Measurements from ENCODE around the gene CPEB4.

CPEB4 gene

GRCh38 chr5:173887610-173888472, at the start of gene CPEB4:
CPEB4 (plus strand) TSS chr5:173888349; CDS start chr5:173889734, 1,385 bp downstream.
- DNase-seq (ENCODE audit: low read depth in 3 of 3): peak; percentile 85 to 96 (median 94)

GRCh38 chr5:173839117-173839713, 48.9 kb upstream of the CPEB4 start:
- DNase-seq (ENCODE audit: low read depth in 3 of 3): no peak

- DNase-seq (ENCODE audit: low read depth in 3 of 3): no peak
These were observed 47.8 kb upstream of the CPEB4 start for GRCh38 chr5:173840111-173840983.

DNA sequence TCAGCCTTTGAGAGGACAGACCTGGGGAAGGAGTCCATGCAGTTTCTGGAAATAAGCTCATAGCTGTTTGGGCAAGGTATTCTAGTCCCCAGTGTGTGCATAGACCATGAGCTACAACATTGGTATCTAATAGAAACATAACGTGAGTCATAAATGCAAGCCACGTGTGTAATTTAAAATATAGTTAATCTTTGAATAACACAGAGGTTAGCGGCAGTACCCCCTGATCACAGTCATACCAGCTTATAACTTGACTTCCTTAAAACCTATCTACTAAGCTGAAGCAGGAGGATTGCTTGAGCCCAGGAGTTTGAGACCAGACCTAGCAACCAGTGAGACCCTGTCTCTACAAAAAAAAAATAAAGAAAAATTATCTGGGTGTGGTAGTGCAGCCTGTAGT, 46.4 kb upstream of the CPEB4 start:
- DNase-seq (ENCODE audit: low read depth in 3 of 3): no peak

GRCh38 chr5:173843794-173844193, 44.4 kb upstream of the CPEB4 start:
- DNase-seq (ENCODE audit: low read depth in 3 of 3): no peak

DNA sequence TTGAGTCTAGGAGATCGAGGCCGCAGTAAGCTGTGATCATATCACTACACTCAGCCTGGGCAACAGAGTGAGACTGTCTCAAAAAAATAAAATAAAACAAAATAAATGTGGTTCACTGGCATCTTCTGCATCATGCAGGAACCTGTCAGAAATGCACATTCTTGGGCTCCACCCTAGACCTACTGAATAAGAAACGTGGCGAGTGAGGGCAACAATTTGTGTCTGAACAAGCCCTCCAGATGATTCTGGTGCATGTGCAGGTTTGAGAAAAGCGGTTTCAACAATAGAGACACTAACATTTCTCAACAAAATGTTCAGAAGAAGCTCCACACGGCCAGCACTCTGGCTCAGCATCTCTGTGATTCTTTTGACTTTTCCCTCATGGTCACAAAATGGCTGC, 42.8 kb upstream of the CPEB4 start:
- DNase-seq (ENCODE audit: low read depth in 3 of 3): no peak

DNA sequence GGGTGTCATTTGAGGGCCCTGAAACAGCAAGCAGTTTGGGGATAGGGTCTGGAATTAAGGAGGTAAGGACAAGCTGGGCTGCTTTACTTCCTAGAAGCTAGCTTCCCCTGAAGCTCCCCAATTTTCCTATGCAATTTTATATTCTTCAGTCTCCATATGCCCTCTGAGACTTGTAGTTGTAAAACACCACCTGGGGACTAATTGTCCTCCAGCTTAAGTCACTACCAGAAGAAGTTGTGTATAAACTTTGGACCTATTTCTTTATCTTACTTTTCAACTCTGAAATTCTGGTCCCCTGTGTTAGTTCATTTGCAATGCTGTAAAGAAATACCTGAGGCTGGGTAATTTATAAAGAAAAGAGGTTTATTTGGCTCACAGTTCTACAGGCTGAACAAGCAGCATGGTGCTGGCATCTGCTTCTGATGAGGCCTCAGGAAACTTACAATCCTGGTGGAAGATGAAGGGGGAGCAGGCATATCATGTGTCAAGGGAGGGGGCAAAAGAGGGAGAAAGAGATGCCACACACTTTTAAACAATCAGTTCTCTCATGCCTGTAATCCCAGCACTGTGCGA, 41.1 kb upstream of the CPEB4 start:
- no peak for DNase-seq (ENCODE audit: low read depth in 3 of 3)

DNA sequence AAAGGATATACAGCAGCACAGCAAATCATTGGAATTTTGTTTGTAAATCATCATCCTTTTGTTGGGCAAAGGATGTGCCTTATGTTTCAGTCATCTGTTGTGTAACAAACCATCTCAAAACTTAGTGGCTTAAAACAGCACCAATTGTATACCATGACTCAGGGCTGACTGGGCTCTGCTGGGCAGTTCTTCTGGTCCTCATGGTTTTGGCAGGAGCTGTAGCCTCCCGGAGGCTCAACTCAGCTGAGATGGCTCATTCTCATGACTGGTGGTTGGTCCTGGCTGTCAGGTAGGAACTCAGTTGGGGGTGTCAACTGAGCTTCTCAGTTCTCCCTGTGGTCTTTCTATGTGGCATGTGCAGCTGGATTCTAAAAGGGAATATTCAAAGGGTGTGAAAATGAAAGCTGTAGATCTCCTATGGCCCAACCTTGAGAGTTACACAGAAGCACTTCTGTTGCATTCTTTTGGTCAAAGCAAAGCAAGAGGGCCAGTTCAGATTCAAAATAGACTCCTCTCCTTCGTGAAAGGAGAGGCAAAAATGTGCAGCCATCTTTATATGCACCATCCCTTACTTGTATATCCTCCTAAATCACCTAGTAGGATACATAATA, 39.1 kb upstream of the CPEB4 start:
- DNase-seq (ENCODE audit: low read depth in 3 of 3): no peak

DNA sequence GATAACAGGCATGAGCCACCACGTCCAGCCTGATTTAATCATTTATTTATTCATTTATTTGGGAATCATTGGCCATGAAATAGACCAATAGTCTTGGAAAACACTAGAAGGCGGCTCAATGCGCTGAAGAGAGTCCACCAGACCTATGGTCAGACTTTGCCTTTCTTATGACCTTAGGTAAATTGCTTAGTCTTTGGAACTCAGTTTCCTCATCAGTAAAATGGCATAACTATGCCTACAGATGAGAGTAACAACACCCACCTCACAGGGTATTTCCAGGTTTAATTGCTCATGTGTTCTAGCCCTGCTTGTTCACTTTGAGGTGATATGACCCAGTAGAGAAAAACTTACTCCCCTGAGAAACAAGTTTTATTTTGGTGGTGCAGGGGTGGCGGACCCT, 38.2 kb upstream of the CPEB4 start:
- no peak for DNase-seq (ENCODE audit: low read depth in 3 of 3)

DNA sequence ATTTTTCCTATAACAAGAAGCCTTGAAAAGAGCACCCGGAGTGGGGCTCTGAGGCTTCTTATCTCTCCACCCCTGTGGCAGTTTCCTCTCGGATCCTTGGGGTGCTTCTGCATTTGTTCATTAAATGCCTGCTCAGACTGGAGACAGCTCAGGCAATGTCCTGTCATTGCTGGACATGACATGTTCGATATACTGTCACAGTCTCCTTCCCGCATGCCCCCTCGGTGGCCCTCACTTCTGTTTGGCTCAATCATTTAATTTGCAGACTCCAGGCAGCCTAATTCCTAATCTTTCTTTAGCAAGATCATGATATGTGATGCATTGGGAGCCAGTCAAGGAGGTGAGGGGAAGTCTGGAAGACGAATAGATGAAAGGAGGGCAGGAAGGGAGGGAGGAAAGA, 37.5 kb upstream of the CPEB4 start:
- DNase-seq (ENCODE audit: low read depth in 3 of 3): no peak

DNA sequence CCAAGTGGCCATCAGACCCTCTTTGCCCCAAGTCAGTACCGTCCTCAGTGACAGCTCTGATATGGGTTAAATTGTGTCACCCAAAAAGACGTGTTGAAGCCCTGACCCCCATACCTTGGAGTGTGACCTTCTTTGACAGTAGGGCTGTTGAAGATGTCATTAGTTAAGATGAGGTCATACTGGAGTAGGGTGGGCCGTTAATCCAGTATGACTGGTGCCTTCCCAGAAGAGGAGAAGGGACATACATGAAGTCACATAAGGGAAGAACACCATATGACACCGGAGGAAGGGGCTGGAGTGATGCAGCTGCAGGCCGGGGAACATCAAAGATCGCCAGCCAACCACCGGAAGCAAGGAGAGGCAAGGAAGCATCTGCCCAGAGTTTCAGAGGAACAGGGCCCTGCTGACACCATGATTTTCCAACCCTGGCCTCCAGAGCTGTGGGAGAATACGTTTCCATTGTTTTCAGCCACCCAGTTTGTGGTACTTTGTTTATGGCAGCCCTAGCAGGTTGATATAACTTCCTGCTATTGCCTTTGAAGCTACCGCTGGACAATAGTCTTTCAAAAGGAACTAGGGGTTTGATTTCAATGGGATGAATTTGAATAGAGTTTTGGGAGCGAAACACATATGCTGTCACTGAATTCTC, 36.4 kb upstream of the CPEB4 start:
- DNase-seq (ENCODE audit: low read depth in 3 of 3): no peak

- DNase-seq (ENCODE audit: low read depth in 3 of 3): no peak
These were observed 35.3 kb upstream of the CPEB4 start for GRCh38 chr5:173852790-173853359.

DNA sequence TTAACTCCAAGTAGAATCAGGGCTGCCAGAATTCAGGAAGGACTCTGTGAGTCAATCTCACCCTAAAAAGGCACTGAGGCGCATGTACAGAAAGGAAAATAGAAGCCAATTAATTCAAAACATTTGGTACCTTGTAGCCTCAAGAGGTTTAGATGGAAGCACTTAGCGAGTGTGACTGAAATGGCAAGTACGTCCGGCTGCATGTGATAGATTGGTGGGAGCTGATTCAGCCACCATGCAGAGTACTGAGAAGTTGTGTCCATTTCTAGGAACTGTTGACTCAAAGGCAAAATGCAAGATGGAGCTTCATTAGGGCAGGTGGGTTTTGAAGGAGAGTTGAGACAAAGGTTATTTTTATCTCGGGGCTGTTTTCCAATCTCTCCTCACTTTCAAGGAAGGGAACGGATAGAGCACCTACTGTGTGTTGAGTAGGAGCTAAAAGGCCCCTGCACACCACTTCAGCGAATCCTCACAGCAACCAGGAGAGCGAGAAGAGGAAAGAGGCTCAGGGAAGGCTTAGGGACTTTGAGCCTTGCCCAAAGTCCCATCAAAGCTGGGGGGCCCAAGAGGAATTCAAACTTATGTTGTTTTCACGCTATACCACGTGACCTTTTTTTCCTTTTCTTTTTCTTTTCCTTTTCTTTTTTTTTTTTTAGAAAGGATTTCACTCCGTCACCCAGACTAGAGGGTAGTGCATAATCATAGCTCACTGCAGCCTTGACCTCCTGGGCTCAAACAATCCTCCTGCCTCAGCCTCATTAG, 34.6 kb upstream of the CPEB4 start:
- DNase-seq (ENCODE audit: low read depth in 3 of 3): no peak

DNA sequence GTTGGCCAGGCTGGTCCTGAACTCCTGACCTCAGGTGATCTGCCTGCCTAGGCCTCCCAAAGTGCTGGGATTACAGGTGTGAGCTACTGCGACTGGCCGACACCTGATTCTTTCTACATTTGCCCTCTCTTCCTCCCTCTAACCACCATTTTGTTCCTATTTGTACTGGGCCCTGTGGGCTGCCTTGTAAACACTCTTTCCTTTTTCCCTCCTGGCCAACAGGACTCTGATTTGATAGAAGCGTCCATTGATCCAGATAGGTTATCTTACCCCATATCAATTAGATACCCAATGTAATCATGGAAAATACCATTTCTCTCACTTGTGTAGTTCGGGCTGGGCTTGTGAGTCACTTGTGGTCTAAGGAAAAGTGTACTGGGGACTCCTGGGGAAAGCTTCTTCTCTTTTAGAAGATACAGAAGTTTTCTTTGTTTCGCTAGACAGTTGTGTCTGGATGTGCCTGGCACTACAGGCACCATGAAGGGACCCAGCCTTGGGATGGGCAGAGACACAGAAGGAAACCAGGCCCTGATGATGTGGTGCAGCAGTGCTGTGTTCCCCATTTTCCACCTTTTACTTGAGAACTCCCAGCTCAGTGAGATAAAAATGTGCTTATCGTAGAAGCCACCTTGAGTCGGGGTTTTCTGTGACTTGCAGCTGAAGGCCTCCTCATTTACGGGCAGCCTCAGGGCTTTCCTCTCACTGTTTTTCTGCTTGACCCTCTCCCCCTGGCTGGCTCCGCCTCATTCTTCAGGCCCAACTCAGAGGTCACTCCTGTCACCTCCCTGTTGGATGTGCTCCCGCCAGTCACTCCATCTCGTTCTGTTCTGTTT, 32.8 kb upstream of the CPEB4 start:
- no peak for DNase-seq (ENCODE audit: low read depth in 3 of 3)

DNA sequence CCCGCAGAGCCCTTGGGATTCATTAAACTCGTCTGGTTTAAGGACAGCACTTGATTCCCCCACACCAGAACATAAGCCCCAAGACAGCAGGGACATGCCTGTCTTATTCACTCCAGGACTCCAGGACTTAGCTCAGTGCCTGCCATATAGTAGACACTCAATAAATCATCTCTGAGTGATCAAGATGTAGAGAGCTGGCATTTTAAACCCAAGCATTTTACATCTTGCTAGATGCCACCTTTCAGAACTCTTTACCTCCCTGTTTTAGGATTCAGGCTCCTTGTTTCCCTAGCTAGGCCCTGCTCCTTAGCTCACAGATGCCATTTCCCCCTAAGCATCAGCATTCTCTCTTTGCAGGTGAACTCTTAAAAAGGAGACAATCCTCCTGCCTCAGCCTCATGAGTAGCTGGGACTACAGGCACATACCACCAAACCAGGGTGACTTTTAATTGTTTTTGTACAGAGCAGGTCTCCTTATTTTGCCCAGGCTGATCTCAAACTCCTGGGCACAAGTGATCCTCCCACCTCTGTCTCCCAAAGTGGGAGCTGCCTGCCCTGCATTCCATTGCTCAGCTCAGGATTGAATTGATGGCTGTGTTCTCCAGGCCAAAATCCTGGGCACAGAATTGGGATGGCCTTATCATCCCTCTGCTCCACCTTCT, 32.0 kb upstream of the CPEB4 start:
- no peak for DNase-seq (ENCODE audit: low read depth in 3 of 3)

DNA sequence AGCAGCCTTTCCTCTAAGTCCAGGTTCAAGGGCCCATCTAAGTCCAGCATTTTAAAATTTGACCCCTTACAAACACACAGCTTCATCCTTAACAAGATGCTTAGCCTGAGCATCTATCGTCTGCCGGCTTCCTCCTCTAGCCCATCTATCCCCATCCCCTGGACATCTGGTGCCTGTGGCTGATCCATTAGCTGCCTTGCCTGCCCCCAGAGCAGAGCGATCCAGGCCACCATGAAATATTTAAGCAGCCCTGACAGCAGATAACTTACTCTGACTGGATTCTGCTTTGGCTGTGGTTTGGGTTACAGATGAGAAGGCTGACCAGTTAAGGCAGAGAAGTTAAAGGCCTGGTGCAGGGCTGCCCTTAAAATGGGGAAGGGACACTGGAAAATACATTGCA, 30.9 kb upstream of the CPEB4 start:
- no peak for DNase-seq (ENCODE audit: low read depth in 3 of 3)

GRCh38 chr5:173858021-173858669, 30.0 kb upstream of the CPEB4 start:
- no peak for DNase-seq (ENCODE audit: low read depth in 3 of 3)

All from stimulated activated CD4-positive, alpha-beta T cell treated with anti-CD3 and anti-CD28 coated beads, TNF-alpha, amount 100 ng/mL, for 4 hours (primary cell).